ENCODE results near the gene OPN4.

The OPN4 gene

DNA sequence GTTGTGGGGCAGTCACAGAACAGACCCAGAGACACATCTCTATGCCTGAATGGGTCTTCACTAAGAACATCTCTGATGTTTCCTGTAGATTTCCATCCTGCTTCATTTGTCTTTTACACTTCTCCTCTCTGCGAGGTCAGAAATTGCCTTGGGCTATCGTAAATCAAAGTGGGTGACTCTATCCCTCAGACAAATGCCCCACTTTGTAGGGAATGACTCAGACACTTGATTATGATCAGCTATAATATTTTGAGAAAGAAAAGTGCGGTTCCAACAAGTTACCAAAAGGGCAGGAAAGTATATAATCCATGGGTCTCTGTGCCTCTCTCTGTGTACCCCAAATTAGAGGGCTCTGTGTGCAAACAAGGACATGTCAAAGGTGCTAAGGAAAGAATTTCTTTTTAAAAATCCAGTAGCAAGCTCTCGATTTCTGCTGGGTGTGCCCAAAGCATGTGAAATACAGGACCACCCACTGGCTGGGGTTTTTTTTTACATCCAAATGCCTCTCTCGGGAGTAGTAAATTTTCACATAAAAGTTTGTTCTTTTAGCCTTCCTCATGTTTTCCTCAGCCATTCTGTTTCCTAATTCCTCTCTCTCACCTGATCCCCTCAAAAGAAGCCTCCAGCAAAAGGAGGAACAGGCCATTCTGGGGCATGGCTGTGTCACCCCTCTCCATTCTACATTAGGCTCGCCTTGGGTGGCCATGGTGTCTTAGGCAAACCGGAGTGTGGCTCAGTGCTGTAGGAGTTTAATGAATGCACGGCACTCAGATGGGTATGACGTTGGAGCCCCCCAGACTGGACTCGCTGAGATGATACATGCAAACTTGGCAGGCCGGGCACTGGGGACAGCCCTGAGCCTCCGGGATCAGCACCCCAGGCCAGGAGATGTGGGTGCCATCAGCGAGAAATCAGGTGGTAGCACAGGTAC, 6.3 kb upstream of the OPN4 start:
- no peak for DNase-seq (ENCODE audit: low read depth in 2 of 2)

DNA sequence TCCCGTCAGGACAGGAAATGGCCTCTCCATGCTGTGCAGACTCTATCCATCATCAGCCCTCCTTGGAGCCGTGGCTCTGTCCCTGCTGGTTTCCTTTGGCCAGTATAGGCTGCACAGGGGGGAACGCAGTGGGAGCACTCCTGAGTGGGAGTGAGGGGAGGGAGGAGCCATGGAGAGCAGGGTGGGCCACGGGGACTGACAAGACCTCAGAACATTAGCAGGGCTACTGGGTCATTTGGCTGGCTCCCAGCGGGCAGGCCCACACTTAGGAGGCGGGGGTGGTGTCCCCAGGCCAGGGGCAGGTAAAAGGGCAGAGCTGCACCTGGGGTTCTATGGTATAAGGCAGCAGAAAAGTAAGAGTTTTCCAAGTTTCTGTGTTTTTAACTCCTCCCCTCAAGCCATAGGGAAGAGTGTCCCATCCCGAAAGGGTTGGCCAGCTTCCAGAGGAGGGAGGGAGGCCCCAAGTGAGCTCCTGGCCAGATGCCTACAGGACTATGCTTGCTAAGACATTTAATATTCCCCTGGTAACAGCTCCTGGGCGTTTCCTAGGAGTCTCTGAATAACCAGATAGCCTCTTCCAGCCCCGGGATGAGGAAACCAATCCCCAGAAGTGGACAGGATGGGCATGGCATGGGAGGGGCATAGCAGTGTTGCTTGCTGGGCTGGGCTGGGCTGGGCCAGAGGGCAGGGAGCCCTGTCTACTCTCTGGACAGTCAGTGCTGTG, 5.5 kb upstream of the OPN4 start:
- no peak for DNase-seq (ENCODE audit: low read depth in 2 of 2)

DNA sequence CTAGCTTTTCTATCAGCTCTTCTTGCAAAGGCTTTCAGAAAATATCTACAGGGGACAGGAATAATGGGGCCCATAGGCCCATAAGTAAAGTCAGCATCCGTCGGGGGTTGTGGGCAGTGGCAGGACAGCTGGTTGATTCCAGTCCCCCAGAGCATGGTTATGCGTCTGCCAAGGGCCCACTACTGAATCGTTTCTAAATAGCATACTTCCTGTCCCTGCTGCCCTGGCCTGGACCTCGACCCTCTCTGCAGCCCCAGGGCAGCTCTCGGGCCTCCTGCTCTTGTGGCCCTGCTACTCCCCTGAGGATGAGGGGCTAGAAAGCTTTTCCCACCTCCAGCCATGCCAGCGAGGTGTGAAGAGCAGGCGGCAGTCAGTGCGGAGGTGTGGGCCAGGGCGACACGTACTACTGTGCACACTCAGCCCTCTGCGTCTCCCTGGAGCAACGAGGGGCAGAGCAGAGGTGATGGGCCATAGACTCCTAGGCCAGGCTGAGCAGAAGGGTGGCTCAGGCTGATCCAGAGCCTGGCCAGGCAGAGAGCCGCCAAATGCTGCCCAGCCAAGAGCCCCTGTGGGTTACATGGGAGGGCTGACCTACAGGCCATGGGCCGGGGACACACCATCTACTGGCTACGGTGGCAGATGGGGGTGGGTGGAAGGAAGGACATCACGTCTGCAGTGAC, 4.7 kb upstream of the OPN4 start:
- no peak for DNase-seq (ENCODE audit: low read depth in 2 of 2)

DNA sequence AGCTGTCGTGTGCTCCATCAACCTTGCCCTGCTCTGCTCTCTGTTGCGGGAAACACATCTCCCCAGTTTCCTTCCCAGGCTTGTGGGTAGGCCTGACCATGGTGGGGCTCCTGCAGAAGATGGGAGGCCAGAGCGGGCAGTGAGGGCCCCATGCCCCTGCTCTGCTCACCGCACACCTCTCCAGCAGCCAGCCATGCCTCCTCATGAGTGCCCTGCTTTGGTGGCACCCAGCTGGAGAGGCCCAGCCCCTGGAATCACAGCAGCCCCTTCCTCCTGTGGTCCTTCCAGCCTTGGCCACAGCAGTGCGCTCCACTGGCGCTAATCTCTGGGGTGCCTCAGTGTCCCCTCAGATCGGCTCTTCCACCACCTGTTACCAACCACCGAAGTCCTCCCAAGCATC, 4.2 kb upstream of the OPN4 start:
- DNase-seq (ENCODE audit: low read depth in 2 of 2): no peak

DNA sequence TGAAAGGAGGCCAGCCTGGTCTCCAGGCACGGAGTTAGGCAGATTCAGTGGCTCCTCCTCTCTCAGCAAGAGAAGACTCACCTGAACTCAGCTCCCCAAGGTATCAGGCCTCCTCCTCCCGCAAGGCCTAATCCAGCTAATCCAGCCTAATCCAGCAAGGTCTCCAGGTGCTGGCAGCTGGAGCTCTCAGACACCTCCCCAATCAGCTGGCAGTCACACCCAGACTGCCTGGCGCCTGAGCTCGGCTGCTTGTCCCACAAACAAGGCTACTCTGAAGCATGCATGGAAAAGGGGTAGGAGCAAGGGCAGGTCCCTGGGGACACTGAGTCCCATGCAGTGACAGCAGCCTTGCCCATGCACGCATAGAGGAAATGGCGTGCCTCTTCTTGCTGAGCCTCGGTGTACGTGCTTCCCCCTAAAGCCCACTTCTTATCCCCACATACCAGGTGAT, 3.3 kb upstream of the OPN4 start:
- DNase-seq (ENCODE audit: low read depth in 2 of 2): no peak

DNA sequence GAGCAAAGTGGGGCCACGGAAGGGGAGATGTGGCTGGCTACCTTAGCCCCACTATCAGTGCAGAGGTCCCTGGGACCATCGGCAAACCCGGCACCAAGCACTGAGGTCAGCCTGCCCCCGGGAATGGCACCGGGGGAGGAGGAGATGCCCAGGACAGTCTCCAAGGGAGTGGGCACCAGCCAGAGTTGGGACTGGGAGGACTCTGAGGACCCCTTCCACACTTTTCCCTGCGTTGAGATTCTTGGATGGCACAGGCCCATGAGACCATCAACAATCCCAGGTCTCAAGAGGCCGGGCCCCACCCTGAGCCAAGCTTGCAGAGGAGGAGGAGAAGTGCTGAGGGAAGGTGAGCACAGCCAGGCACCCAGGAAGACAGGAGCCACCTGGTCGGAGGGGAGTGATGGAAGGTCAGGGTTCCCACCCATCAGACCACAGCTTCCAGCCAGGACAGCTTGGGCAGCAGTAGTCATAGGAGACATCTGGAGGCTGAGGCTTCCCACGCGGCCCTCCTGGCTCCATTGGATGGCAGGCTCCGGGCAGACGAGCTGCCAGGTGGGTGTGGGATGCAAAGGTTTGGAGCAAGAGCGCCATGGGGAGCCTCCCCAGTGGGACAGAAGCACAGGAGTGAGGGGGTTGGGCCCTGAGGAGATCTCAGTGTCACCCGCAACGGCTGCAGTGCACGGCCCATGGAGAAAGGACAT, 2.6 kb upstream of the OPN4 start:
- no peak for DNase-seq (ENCODE audit: low read depth in 2 of 2)

DNA sequence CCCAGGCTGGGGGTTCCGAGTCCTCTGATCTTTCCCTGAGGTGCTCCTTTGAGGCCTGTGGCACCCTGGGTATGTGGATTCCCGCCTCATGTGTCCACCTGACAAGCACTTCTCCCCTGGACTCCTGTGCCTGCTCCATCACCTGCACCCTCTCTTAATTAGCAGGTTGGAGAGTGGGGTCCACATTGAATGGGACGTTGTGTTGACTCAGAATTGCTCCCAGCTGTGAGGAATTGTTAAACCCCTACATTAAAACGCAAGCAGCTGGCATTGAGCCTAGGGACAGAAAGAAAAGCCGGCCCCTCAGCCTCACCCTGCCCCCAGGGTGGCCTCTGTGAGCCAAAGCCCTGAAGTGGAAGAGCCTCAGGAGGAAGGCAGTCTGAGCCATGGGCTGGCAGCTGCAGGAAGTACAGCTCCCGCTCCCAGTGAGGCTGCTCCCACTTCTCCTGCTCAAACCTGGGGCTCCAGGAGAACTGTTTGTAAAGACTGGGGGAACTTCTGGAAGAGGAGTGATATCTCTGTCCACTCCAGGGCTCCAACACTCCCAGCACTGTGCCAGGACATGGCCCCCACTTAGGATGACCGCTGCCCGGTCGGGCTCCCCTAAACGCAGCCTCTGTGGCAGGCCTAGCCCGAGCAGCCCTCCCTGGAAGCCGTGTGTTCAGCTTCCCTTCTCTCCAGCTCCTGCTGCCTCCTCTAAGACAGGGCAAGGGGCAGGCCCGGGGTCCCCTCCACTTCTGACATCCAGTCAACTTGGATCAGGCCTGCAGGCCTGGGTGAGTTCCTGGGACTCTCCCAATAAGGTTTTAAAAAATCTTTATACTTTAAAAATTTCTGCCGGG, 1.8 kb upstream of the OPN4 start:
- DNase-seq (ENCODE audit: low read depth in 2 of 2): no peak

DNA sequence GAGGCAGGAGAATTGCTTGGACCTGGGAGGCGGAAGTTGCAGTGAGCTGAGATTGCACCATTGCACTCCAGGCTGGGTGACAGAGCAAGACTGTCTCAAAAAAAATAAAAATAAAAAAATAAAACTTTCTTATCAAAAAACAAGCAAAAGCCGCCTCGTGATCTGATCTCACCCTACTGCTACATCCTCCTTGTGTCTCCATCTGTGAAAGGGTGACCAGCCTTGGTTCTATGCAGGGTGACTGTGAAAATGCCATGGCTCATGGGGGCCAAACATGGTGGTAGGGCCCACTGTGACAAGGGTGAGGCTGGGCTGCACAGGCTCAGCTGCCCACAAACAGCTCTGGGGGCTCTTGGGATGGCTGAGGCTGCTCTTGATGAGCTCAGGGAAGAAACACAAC, 968 bp upstream of the OPN4 start:
- DNase-seq (ENCODE audit: low read depth in 2 of 2): no peak

DNA sequence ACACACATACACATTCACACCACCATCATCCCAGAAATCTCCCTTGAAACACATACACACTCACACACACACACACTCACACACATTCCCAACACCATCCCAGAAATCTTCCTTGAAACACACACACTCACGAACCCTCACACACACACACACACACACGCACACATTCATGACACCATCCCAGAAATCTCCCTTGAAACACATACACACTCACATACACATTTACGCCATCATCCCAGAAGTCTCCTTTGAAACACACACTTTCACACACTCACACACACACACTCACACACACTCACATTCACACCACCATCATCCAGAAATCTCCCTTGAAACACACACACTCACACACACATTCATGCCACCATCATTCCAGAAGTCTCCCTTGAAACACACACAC, 360 bp upstream of the OPN4 start:
- no peak for DNase-seq (ENCODE audit: low read depth in 2 of 2)

DNA sequence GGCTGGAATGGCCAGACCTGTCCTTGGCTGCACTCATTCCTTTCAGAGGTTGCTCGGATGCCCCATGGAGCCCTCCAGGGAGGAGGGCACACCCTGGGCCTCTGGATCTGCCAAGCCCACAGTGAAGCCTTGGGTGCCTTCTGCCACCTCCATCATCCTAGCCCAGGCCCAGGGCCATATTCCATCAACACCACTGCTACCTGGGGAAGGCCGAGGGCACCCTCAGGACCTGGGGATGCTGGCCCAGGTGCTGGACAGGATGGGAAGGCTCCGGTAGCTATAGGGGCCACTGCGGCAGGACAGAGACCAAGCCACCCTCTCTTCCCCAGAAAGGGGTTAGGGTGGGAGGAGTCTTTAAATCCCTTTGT, 810 bp downstream of the OPN4 start:
- DNase-seq (ENCODE audit: low read depth in 2 of 2): no peak

DNA sequence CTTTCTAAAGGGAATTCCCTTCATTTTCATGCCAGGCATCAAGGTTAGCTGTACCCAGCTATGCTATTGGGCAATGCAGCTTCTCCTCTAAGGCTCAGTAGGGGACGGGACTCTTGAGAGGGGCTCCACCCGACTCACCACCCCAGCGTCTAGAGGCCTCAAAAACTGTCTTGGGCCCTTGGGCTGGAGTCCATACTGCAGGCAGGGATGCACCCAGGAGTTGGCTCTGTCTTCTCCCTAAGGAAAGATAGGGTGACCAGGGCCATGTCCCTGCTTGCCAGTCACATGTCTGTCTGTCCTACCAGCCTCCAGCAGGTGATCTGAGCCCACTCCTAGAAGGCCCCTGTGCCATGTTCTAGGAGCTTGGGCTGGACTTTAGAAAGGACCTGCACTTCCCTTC, 1.2 kb downstream of the OPN4 start:
- no peak for DNase-seq (ENCODE audit: low read depth in 2 of 2)

DNA sequence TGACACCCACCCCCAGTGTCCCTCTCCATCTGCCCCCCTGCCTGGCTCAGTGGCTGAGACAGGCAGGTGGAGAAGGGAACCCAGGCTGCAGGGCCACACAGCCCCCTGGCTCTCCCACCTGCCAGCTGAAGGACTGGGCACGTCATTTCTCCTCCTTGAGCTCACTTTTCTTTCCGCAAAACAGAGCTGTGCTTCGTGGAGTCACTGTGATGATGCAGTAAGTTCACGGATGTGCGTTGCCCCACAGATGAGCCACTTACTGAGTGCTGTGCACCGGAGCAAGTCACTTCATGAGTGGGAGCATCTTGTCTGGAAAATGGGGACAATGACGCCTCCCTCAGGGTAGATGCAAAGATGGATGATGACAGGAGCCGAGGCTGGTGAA, 2.7 kb downstream of the OPN4 start:
- DNase-seq (ENCODE audit: low read depth in 2 of 2): no peak

DNA sequence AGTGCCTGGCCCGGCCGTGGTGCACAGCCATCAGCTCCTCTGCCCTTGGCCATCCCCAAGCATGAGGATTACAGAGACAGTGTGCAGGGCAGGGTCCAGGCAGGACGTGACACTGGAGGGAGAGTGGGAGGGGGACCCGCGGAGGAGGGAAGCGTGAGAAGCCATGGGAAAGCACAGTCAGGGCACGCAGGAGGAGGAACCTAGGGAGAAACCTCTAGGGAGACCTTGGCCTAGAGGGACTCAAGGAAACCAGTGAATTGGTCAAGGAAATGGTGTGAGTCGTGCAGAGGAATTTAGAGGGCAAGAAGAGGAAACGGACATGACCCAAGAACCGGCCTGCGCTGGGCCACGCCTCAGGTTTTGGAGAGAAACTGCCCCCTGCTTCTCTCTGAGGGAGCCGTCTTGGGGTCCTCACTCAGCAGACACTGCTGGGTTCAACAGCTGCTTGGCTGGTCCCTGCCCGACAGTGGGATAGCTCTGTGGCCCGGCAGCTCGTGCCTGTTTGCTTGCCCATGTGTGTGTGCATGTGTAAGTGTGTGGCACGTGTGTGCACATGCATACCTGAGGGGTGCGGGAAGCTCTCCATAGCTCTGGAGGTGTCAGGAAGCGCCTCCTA, 3.2 kb downstream of the OPN4 start:
- no peak for DNase-seq (ENCODE audit: low read depth in 2 of 2)

DNA sequence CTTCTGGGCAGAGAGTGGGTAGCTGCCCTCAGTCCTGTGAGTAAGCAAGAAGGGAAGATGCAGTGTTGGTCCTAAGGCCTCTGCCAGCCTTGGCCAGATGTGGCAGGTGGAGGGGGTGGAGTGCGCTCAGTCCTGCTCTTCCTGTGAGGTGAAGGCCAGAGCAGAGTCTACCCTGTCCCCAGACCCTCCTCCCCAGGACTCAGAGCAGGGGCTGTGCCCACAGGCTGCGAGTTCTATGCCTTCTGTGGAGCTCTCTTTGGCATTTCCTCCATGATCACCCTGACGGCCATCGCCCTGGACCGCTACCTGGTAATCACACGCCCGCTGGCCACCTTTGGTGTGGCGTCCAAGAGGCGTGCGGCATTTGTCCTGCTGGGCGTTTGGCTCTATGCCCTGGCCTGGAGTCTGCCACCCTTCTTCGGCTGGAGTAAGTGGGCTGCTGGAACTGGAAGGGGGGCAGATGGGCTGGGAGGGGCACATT, 4.0 kb downstream of the OPN4 start:
- no peak for DNase-seq (ENCODE audit: low read depth in 2 of 2)

DNA sequence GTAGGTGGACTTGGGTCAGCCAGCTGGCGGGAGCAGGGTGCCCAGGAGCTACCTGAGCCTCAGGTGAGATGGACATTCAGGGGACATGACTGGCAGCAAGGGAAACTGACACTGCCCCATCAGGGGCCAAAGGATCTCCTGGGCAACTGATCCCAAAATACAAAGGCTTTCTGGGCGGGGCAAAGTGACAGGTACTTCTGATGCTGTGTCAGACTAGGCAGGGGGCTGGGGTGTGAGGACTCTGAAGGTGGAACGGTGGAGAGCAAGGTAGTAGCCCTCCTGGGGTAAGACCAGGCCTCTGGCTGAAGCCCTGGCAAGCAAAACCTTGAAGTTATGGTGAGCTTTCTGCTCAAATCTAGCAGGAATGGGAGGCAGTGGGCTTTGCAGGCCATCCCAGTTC, 4.4 kb downstream of the OPN4 start:
- DNase-seq (ENCODE audit: low read depth in 2 of 2): no peak

DNA sequence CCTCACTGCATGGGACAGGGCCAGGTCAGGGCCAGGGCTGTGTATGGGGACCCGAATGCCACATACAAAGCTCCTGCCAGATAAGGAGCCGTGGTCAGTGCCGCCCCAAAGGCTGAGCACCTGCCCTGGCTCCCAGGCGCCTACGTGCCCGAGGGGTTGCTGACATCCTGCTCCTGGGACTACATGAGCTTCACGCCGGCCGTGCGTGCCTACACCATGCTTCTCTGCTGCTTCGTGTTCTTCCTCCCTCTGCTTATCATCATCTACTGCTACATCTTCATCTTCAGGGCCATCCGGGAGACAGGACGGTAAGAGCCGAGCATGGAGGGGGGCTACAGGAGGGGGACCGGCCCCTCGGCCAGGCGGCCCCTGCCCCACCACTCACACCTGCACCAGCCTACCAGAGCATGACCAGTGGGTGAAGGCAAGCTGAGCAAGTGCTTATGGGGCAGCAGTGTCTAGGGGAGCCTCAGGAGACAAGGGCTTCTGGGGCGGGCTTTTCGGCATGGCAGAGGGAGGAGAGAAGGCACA, 4.9 kb downstream of the OPN4 start:
- no peak for DNase-seq (ENCODE audit: low read depth in 2 of 2)

DNA sequence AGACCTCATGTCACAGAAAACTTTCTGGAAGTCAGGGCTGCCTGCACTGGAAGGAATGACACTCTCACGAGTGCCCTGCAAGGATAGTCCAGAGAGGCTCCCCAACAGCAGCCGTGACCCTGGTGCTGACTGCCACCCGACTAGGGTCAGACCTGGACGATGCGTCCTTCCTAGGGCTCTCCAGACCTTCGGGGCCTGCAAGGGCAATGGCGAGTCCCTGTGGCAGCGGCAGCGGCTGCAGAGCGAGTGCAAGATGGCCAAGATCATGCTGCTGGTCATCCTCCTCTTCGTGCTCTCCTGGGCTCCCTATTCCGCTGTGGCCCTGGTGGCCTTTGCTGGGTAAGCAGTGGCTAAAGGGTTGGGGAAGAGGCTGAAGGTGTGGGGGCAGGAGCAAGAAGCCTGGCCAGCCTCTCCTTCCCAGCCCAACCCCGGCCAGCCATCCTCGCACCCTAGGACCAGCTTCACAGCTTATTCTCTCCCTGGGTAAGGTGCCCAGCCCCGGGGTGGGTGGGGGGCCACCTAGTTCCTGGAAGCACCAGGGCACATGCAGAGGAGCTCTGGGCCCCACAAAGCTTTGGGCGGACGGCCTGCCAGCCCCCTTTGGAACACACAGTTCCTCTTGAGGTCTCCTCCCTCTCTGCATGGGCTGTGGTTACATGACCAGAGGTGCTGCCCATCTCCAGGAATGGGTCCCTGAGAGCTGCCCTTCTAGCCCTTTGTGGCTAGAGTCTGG, 5.5 kb downstream of the OPN4 start:
- DNase-seq (ENCODE audit: low read depth in 2 of 2): no peak

DNA sequence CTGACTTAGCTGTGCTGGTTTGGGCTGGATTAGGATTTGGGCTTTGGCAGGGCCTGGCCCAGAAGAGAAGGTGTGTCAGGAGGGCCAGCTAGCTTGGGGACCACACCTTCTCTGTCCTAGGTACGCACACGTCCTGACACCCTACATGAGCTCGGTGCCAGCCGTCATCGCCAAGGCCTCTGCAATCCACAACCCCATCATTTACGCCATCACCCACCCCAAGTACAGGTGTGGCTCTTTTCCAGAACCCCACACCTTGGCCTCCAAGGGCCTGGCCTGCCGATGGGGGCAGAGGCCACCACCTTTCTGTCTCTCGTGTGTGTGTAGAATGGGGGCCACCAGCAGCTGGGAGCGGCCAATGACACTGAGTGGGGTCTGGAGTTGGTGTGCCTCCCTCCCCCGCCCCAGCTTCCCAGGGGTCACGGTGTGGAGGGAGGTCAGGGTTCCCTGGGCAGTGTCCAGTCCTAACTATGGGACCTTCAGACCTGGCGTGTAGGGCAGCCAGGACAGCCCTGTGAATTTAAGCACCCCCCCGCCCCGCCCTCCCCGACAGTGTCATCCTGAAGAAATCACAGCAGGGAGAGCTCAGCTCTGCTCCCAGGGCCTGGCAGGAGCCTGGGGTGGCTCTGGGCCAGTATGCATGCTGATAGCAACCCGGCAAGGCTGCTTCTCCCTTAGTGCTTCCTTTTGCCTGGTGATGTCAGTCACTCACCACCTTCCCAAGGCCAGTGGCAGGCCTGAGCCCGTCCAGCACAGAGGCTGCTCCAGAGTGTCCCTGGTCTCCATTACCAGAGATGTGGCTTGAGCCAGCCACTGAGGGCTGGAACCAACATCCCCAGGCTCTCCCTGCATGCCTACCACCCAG, 7.0 kb downstream of the OPN4 start:
- DNase-seq (ENCODE audit: low read depth in 2 of 2): no peak

Data from stimulated activated CD8-positive, alpha-beta memory T cell treated with anti-CD3 and anti-CD28 coated beads, Interleukin-15, amount 100 ng/mL, for 4 hours (primary cell).